NCI-H345 treated with DMSO at 0.1 percent for 48 hours (cell line): ENCODE results near the gene HOMER2.
"Not testable (repeated sequence)": the region's sequence is repeated elsewhere in the genome, so short reads cannot be mapped to it uniquely, and the experiment has no call there.

ENCODE experiments used
- DNase-seq: peaks from one replicate; lab custom pipeline; 2025; ENCODE audit not compliant: unreplicated experiment; lab: John Stamatoyannopoulos, UW

Gene HOMER2

GRCh38 chr15:82952158-82953081, at the start of gene HOMER2:
Gene HOMER2 (minus strand): TSS chr15:82952720. CDS start chr15:82952535, 185 bp downstream.
- DNase-seq, result no peak

- not testable (repeated sequence) for DNase-seq
These were observed 48.1 kb upstream of the HOMER2 start for GRCh38 chr15:83000672-83001031.

- DNase-seq, result no peak
These were observed 47.6 kb upstream of the HOMER2 start for GRCh38 chr15:82999905-83000671.

- DNase-seq, result no peak
These were observed 46.9 kb upstream of the HOMER2 start for GRCh38 chr15:82999426-82999825.

- no peak for DNase-seq
These were observed 43.4 kb upstream of the HOMER2 start for GRCh38 chr15:82995938-82996337.

GRCh38 chr15:82995076-82995475, 42.6 kb upstream of the HOMER2 start:
- DNase-seq, result no peak

GRCh38 chr15:82993144-82993543, 40.6 kb upstream of the HOMER2 start:
- DNase-seq, result no peak

- no peak for DNase-seq
These were observed 40.0 kb upstream of the HOMER2 start for GRCh38 chr15:82992436-82992998.

- DNase-seq, result no peak
These were observed 33.9 kb upstream of the HOMER2 start for GRCh38 chr15:82986442-82986780.

GRCh38 chr15:82985688-82986441, 33.3 kb upstream of the HOMER2 start, which contains the start of gene RAMAC:
Gene RAMAC (plus strand): TSS chr15:82986210. CDS start chr15:82989019, 2,809 bp downstream.
- DNase-seq, result peak; percentile 86

GRCh38 chr15:82980981-82981380, 28.5 kb upstream of the HOMER2 start:
- no peak for DNase-seq

GRCh38 chr15:82979726-82980125, 27.2 kb upstream of the HOMER2 start:
- DNase-seq, result no peak

- DNase-seq, result no peak
These were observed 25.9 kb upstream of the HOMER2 start for GRCh38 chr15:82978438-82978837.

GRCh38 chr15:82977076-82977475, 24.6 kb upstream of the HOMER2 start:
- DNase-seq, result no peak

GRCh38 chr15:82972990-82973389, 20.5 kb upstream of the HOMER2 start:
- no peak for DNase-seq

- no peak for DNase-seq
These were observed 18.9 kb upstream of the HOMER2 start for GRCh38 chr15:82971218-82971984.

GRCh38 chr15:82970696-82971095, 18.2 kb upstream of the HOMER2 start:
- no peak for DNase-seq

GRCh38 chr15:82970078-82970686, 17.7 kb upstream of the HOMER2 start:
- no peak for DNase-seq

GRCh38 chr15:82969353-82969752, 16.8 kb upstream of the HOMER2 start:
- DNase-seq, result no peak

- DNase-seq, result no peak
These were observed 15.5 kb upstream of the HOMER2 start for GRCh38 chr15:82968066-82968465.
